Chondrocyte (in vitro differentiated cells): ENCODE measurements around the gene CTAGE1. TPM values are rescaled to one million over a fixed set of nuclear protein-coding genes. Genes with fewer than 3 reads are reported as not detected.
A peak's percentile ranks its signal among the peaks of the same experiment; 100 is the strongest.

Experiments used
- DNase-seq: peaks from one replicate; pipeline ENCODE4 v3.0.0; 2021; ENCODE audit warnings: mixed read lengths, low spot score
- H3K27ac Mint-ChIP-seq: one replicate; pipeline ENCODE4 v1.8.0; 2021; ENCODE audit warnings: mild to moderate bottlenecking, moderate library complexity, mixed read lengths; ENCODE audit not compliant: unreplicated experiment
- H3K27me3 Mint-ChIP-seq: 2 replicates; pipeline ENCODE4 v1.8.0; 2021; ENCODE audit warnings: low read depth, mixed read lengths
- H3K36me3 Mint-ChIP-seq: 2 replicates; pipeline ENCODE4 v1.8.0; 2021; ENCODE audit warnings: low read depth, mixed read lengths
- H3K4me1 Mint-ChIP-seq: 2 replicates; pipeline ENCODE4 v1.8.0; 2021; ENCODE audit warnings: low read depth, mild to moderate bottlenecking, mixed read lengths
- H3K4me3 Mint-ChIP-seq: one replicate; pipeline ENCODE4 v1.8.0; 2021; ENCODE audit warnings: mild to moderate bottlenecking, moderate library complexity, mixed read lengths; ENCODE audit not compliant: unreplicated experiment
- H3K9me3 Mint-ChIP-seq: 2 replicates; pipeline ENCODE4 v1.8.0; 2021; ENCODE audit warnings: low read depth, mixed read lengths
- CTCF ChIP-seq: fragments of 200-600 bp; sonication (generic); IDR thresholded peaks from 2 replicates; pipeline ENCODE4 v1.5.0; 2021; ENCODE audit warnings: antibody characterized with exemption, mild to moderate bottlenecking, moderate library complexity
- total RNA-seq: library from RNA; stranded (reverse); gene quantifications from 3 replicates; pipeline ENCODE4 v1.2.1, GENCODE V29; 2021

Gene CTAGE1
- total RNA-seq, 1 donor from 2014 or later: 0.12 TPM

- Mint-ChIP-seq H3K4me1 (peaks cover 13% of the 10 kb centered on the region), H3K4me3 (no peak overlapping the region), H3K9me3 (no peaks in the 10 kb centered on the region), H3K27me3 (no peaks in the 10 kb centered on the region), H3K27ac (no peak overlapping the region), H3K36me3 (no peaks in the 10 kb centered on the region)
- TF ChIP-seq CTCF: no peak
- no peak for DNase-seq
Measured at GRCh38 chr18:22428672-22429071, 11.0 kb upstream of the CTAGE1 start.

GRCh38 chr18:22427822-22428549, 10.3 kb upstream of the CTAGE1 start:
- Mint-ChIP-seq H3K27ac (no peak overlapping the region), H3K9me3 (no peaks in the 10 kb centered on the region), H3K4me1 (peaks cover 17% of the 10 kb centered on the region), H3K4me3 (no peak overlapping the region), H3K36me3 (no peaks in the 10 kb centered on the region), H3K27me3 (no peaks in the 10 kb centered on the region)
- no peak for DNase-seq
- TF ChIP-seq CTCF: no peak

GRCh38 chr18:22424565-22424963, 6.8 kb upstream of the CTAGE1 start:
- H3K9me3 Mint-ChIP-seq: no peaks in the 10 kb centered on the region
- no peak for DNase-seq
- H3K36me3 Mint-ChIP-seq: no peaks in the 10 kb centered on the region
- H3K27ac Mint-ChIP-seq: no peak overlapping the region
- peaks cover 13% of the 10 kb centered on the region for H3K4me1 Mint-ChIP-seq
- no peak for TF ChIP-seq CTCF
- no peak overlapping the region for H3K4me3 Mint-ChIP-seq
- no peaks in the 10 kb centered on the region for H3K27me3 Mint-ChIP-seq

- no peak for TF ChIP-seq CTCF
- Mint-ChIP-seq H3K4me1 (peaks cover 13% of the 10 kb centered on the region), H3K9me3 (no peaks in the 10 kb centered on the region), H3K4me3 (no peak overlapping the region), H3K36me3 (no peaks in the 10 kb centered on the region), H3K27me3 (no peaks in the 10 kb centered on the region), H3K27ac (no peak overlapping the region)
- DNase-seq: no peak
Measured at GRCh38 chr18:22423878-22424564, 6.3 kb upstream of the CTAGE1 start.

- DNase-seq: no peak
- H3K27me3 Mint-ChIP-seq: no peaks in the 10 kb centered on the region
- H3K36me3 Mint-ChIP-seq: no peaks in the 10 kb centered on the region
- peaks cover 13% of the 10 kb centered on the region for H3K4me1 Mint-ChIP-seq
- peak overlapping the region; percentile 25 for H3K27ac Mint-ChIP-seq
- peaks cover 2% of the 10 kb centered on the region for H3K9me3 Mint-ChIP-seq
- H3K4me3 Mint-ChIP-seq: no peak overlapping the region
- no peak for TF ChIP-seq CTCF
Measured at GRCh38 chr18:22422909-22423548, 5.3 kb upstream of the CTAGE1 start.
